GM21717 (cell line): ENCODE data around the gene PNPLA1.

Source experiments
- ATAC-seq: cut with Tn5 transposase; IDR thresholded peaks from one replicate; pipeline ENCODE4 v1.9.1; 2021; ENCODE audit warnings: mild to moderate bottlenecking, moderate library complexity; ENCODE audit not compliant: unreplicated experiment

The PNPLA1 gene

DNA sequence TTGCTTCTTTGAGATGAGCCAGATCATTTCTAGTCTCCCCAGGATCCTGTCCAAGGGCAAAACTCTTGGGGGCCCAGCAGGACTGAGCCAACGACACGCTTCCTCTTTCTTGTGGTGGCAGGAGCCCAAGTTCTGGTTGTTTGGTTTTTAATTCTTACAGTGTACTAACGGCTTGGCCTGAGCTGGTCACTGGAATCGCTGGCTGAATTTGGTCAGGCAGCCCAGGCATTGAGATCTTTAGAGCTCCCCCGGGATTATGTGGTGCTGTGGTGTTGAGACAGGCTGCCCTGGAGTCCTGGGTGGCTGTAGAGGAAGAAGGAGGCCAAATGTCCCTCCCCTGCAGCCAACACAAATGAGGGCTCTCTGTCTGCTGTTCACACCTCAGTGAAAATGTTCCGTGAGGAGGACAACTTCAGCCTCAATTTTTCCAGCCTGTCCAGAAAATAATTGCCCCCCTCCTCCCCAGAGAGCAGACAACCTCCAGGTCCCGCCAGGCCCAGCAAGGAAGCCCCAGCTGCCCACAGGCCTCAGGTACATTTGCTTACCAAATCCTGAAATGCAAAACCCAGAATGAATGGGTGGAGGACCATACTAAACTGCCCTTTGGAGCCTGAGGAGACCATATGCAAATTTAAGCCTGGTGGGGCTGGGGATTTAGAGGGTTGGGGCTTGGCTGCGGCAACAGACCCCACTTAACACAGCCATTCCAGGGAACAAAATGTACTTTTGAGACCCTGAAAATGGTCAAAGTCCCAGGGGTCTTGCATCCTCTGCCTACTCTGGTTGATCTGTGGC lies 43.2 kb downstream of the PNPLA1 start:
- no peak for ATAC-seq

DNA sequence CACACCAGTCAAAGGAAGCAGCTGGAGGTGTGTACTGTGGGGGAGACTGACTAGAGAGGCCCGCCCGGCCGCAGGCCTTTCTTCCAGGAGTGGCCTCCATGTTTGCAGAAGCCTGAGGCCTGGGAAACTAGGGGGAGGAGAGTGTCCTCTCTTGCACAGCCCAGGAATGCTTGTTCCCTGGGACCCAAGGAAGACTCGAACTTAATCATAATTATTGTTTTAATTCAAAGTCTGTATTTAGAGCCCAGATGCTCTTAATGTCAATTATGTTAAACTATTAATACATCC lies 43.7 kb downstream of the PNPLA1 start:
- ATAC-seq = no peak

DNA sequence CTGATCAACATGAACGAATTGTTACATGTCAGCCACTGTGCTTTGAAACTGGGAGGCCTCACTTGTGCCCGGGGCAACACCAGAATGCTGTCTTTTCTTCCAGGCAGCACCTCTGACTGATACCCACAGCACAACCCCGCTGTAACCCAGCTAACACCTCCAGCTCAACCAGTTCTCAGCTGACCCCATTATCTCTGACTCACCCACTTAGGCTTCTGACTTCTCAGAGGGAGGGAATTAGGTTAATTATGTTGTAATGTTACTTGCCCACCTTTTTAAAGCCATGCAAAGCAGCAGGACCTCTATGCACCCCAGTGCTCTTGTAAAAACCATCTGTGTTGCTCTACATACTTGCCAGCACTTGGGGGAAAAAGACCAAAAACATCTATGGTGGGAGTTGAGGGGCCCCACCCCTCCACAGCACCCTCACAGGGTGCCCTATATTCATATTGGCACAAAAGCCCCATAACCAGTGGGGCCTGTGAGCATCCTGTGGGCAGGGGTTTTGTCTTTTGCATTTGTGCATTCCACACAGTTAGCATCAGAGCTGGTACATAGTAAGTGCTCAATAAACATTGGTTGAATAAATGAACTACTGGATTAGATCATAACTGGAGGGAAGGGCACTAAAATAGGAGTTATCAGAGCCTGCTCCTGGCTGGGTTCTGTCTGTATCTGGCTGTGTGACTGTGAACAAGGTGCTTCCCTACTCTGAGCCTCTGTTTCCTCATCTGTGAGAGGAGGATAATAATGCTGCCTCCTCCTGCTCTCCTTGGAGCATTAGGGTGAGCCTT lies 44.6 kb downstream of the PNPLA1 start:
- ATAC-seq = no peak

DNA sequence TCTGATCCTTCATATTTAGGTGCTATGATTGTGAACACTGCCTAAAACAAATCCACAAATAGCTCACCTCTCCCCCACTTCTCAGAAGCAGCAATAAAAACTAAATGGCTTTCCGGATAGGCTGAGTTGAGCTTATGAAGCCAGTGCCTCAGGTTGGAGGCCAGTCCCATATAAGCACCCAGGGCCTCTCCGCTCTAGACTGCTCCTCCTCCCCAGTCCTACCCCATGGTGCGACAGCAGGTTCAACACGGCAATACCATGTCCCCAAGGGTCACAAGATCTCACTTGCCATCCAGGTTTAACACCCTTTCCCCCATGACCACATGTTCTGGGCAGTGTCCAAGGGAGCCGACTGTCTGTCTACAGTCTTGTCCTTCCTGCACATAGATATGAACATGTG lies 46.1 kb downstream of the PNPLA1 start:
- ATAC-seq = no peak

DNA sequence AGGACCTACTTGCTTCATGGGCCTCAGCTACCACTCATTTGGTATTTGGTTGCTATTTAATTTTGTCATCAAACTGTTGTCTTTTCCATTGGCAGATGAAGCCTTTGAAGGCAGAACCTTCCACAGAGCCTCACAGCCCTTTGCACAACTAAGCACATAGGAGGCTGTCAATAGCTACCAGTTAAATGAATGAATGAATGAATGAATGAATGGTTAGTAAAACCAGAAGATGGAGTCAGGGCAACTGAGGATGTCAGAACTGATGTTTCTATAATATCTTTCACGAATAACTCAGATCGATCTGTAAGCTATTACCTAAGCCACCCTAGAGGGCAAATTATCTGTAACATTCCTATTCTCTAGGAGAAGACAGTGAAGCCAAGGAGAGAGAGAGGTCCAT lies 47.8 kb downstream of the PNPLA1 start:
- no peak for ATAC-seq

DNA sequence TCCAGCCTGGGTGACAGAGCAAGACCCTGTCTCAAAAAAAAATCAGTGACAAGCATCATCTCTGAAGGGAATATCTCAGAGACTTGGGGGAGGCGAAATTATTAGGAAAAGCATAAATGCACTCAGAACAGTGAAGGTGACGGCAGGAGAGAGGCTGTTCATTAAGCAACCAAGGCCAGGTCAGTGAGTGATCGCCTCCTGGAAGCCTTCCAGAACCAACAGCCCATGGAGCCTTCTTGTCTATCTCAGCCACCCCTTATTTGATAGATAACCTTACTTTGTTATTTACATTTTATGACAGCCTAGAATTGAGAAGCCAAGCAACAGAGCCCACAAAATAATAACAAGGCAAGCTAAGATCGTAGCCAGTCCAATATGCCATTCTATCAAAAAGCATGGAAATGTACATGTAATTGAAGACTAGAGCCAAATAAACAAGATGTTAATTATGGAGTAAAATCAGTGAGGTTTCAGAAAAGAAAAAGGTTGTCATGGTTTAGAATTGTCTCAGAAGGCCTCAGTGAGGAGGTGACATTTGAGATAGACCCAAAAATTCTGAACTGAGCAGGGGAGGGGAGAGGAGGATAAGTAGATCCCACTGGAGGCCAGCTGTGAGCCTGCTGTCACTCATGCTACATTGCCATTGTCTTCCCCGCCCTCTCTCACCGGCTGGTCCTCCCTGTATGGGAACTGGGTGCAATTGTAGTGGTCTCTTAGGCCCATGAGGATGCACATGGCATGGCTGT lies 49.0 kb downstream of the PNPLA1 start:
- no peak for ATAC-seq

DNA sequence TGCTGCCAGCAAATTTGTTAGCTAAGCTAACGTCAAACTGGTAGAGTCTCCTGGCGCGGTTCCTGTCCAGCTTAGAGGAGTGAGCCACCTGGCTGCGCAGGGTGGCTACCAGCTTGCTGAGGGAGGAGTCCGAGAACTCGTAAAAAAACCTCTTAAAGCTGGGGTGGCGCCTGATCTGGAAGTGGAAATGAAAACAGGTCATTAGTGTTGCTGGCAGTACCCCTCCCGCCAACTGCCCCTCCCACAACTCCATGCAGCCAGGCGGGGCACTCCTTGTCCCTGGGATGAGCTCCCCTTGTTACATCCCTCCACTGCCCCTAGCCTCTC lies 49.5 kb downstream of the PNPLA1 start:
- no peak for ATAC-seq

DNA sequence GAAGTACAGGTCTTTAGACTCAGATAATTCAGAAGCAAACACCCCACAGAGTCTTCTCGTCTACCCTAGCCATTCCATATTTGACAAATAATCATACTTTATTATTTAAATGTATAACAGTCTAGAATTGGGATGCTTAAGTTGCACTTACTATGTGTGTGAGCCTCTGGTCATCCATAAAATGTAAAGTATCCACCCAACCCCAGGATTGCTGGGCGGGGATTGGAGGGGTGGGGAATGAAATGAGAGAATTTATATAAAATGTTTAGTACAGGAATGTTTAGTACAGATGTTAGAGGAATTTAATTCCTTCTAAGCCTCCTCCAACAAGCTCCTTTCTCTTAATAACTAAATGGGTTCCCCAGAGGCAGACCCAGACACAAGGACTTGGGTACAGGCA lies 50.0 kb downstream of the PNPLA1 start:
- no peak for ATAC-seq

DNA sequence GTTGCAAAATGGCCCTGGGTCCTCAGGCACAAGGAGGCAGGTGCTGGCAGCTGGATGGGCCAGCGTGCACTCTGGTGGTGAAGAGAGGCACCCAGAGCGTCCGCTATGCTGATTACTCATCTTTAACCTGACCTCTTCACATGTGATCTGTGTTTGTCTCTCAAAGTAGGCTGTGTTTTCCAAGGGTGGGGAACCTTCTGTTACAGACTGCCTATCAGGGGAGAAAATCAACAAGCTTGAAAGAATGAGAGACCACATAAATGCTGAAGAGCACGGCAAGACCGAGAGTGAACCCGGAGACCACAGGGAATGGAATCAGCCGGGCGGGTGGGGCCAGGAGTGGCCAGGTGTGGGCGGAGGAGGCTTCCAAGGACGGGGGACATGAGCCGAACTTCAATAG lies 50.6 kb downstream of the PNPLA1 start:
- no peak for ATAC-seq

DNA sequence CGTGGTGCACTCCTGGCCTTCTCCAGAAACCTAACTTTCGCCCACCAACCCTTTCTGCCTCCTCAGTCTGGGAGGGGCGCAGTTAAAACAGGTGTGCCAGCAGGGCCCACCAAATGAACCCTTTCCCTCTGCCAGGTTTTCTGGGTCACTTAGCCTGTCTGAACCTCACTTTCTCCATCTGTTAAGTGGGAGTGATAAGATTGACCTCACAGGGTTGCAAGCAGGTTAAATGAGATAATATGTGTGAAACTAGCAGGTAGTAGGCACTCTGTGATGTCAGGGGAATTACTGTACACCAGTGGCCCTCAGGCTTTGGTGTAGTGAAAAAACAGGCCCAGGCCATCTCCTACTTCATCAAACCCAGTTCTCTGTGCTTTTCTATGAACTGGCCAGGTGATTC lies 52.7 kb downstream of the PNPLA1 start:
- ATAC-seq = no peak

DNA sequence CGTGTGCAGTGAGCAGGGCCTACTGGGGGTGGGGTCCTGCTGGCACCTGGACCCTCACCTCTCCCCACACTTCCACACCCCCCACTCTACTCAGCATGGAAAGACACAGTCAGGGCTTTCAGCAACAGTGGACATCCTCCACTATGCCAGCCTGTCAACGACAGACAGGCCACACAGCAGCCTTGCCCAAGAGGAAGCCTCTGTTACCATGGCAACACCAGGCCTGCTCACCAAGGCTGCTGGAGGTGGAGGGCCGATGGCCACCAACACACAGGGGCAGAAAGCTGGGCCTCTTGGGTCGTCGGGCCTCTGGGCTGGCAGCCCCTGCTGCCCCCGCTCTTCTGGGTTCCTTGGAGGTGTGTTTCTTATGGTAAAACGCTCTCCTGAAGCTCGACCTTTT lies 53.2 kb downstream of the PNPLA1 start:
- no peak for ATAC-seq

DNA sequence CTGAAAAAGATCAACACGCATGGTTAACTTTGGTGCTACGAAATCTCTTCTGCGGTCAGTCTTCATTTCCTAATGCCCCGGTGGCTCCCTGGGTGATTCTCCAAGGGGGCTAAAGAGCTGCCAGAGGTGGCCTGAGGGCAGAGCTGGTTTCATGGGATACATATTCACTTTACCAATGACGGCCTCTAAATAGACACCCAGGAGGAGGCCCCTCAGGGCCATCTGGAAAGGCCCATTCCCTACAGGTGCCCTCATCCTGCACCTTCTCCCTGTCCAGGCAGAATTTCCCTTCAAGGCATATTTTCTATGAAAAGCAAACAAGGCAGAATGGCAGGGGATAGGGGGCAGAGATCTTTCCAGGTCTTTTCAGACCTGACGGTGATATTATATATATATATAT lies 54.3 kb downstream of the PNPLA1 start:
- ATAC-seq = no peak

DNA sequence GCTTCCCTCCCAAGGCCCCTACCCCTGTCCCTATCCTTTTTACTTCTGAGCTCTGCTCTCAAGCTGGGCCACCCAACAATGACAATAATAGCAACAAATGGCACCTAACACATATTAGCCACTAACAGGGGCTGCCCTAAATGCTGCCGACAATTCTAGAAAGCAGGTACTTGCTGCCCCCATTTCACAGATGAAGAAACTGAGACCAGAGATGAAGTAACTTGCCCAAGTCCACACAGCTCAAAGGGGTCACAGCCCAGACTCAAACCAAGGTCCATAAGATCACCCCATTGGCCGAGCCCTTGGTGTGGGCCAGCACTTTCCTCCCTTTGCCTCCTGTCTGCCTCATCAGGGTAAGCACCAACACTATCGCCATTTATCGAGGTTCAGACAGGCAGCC lies 54.9 kb downstream of the PNPLA1 start:
- ATAC-seq = no peak

DNA sequence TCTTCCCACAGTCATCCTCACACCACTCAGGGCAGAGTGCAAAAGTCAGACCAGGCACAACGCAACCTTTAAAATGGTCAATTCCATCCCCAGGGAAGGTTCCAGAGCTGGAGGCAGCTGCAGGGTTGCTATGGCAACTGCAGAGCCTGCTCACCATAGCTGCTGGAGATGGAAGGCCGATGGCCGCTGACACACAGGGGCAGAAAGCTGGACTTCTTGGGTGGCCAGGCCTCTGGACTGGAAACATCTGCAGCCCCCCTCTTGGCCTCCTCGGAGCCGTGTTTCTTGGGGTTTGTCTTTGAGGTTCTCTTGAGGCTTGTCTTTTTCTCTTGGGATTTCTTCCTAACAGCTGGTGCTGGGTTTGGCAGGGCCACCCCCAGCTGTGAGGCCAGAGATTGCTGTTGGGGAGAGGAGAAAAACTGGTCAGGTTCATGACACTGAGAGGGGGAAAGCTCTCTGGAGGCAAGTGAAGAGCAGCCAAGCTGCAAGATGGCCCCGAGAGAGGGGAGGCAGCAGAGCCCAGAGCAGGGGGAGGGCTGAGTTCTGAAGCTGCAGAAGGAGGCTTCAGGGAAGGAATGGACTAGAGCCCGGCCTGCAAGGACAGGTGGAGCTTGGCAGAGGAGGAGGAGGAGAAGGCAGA lies 56.6 kb downstream of the PNPLA1 start:
- ATAC-seq = no peak

DNA sequence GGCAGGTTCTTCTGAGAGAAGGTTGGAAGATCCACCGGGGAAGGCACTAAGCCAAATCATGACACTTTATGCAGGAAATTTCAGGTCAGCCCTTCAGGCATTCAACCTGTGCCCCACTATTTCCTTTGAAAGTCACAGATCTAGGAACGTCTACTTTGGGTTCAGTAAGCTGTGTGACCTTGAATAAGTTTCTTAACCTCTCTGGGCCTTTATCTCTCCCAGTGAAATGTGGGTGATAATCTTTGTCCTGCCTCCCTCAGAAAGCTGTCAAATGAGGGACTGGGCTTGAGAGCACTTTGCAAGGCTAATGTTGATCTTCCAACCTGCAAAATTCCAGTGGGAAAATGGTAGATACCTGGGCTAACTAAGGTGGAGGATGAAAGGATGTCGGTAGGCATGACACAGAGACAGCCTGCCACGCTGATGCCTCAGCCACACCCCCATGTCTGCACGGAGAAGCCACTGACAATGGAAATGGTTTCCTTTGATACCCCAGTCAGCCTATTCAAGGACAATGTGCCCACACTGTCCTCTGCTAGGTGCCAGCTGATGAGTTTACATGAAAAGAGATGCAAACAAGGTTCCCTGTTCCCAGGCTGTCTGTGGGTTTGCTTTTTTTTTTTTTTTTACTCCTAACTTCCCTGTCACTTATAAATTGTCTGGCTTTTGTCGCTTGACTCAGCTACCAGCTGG lies 57.5 kb downstream of the PNPLA1 start:
- no peak for ATAC-seq

DNA sequence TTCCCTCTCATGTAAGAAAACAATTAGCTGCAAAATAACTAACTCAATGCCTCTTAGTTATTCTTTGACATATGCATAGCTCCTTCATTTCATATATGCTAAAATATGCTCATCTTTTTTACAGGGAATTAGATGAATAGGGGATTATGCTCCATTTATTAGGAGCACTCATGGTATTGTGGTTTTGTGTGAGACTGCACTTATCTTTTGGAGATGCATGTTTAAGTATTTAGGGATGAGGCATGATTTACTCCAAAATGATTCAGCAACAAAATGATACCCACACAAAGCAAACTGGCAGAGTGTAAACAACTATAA lies 58.0 kb downstream of the PNPLA1 start:
- no peak for ATAC-seq

DNA sequence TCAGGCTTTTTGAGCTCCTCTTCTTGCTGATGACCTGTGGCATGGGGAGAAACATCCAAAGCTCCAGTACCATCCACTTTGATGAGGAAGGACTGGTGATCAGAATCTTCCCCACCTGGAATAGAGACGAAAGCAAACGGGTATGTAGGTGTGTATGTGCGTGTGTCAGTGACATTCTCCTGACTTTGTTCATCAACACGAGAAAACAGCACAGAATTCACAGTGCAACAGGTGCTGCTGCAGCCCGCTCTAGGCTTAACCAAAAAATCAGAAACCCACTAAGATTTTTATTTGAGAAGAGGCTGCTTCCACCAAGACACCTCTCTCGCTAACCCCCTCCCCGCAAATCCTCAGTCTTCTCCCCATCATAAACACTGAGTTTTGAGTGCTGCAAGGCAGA lies 58.7 kb downstream of the PNPLA1 start:
- no peak for ATAC-seq

DNA sequence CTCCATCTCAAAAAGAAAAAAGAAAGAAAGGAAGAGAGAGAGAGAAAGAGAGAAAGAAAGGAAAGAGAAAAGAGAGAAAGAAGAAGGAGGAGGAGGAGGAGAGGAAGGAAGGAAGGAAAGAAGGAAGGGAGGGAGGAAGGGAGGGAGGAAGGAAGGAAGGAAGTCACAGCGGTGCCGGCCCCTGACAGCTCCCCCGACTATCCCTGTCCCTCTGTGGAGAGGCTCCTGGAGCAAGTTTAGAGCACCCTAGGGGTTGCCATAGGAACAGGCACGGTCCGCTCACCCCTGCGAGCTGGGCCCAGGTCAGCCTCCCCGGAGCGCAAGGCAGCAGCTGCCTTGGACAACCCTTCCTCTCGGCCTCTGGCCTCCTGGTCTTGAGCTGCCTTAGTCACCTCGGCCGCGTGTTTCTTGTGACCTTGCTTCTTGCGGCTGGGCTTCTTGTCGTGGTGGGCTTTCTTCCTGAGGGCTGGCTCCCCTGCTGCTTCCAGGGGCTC lies 60.0 kb downstream of the PNPLA1 start:
- ATAC-seq = no peak

DNA sequence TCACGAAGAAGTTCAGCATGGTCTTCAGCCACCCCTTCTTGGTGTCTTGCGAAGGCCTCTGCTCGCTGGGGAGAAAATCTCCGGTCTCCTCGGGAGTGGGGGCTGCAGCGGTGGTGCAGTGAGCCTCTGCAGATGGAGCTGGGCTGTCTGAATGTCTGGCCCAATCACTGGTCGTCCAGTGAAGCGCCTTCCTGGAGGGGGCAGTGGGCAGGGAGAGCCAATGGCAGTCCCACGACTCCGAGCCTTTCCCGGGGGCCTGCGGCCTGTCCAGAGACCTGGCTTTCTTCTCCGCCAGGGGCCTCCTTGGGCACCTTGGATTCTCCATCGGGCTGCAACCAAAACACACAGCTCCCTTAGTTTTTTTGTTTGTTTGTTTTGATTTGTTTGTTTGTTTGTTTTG lies 60.5 kb downstream of the PNPLA1 start:
- ATAC-seq = no peak

DNA sequence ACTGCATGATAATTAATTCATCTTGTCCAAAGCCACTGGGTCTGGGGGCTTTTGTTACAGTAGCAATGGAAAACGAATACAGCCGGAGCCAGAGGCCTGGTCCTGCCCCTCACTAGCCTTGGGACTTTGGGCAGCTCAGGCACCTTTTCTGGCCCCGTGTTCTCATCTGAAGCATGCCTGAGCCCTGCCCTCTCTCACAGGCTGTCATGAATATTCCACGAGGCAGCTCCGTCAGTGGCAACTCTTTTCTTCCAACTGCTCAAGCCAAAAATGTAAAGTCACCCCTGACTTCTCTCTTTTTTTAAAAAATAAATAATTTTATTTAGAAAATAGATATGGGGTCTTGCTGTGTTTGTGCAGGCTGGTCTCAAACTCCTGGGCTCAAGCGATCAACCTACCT lies 61.5 kb downstream of the PNPLA1 start:
- ATAC-seq = no peak
